Retina (tissue), 1 donor: ENCODE results near the gene APCDD1L.
A peak's percentile ranks its signal among the peaks of the same experiment; 100 is the strongest.

Experiments
- DNase-seq: peaks from one replicate; pipeline ENCODE4 v3.0.0-alpha.2; 2016

The APCDD1L gene

DNA sequence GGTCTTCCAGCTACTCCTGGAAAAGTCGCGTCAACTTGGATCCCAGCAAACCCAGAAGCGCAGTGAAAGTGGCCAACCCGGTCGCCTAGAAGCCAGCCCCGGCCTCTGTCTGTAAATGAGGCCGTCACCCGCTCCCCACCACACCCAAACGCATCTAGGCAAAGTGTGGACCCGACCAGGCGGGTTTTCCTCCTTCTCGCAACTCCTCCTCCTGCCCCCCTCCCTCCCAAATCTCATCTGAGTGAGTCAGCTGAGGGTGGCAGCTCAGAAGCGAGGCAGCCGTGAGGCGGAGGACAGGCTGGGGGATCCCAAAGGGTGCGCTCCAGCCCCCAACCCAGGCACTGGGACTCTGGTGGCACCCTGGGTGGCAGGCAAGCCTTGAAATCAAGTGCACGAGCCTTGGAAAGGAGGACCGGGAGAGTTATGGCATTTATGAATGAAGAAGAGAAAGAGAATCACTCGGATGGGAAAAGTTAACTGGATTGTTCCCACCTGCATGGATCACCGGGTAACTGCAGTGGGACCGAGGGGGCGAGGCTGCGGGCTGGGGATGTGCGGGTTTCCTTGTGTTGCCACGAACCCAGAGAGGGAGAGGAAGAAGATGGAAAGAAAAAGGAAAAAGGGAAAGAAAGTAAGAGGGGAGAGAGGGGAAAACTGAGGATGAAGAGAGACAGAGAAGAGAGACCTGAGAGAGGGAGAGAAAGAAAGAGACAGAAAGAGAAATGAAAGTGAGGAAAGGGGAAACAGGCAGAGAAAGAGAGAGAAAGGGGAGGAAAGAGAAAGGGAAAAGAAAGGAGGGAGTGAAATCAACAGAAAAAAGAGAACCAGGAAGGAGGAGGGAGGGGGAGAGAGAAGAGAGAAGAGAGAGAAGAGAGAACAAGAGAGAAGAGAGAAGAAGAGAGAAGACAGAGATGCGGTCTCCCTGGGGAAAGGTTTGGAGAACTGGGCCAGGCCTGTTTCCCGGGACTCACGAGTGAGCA is at the start of gene APCDD1L:
Gene APCDD1L (minus strand): TSS at position 167 of the 980 bp plus-strand sequence. CDS start 692 bp downstream, outside the sequence.
- peak; percentile 48 for DNase-seq

DNA sequence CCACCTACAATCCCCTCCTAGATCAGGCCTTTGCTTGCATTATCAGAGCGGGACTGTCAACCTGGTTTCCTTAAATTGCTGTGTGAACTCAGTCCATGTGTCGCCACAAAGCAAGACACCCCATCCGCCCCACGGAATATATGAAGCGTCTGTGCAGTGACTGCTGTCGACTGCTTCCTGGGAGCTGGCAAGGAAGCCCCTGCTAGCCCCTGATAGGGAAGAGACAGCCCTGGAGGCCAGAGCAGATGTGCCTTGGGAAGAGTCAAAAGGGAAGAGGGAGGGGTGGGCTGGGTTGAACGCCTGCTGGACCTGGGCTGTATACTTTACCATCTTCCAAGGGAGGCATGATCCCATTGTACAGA is 44.1 kb upstream of the APCDD1L start:
- no peak for DNase-seq

DNA sequence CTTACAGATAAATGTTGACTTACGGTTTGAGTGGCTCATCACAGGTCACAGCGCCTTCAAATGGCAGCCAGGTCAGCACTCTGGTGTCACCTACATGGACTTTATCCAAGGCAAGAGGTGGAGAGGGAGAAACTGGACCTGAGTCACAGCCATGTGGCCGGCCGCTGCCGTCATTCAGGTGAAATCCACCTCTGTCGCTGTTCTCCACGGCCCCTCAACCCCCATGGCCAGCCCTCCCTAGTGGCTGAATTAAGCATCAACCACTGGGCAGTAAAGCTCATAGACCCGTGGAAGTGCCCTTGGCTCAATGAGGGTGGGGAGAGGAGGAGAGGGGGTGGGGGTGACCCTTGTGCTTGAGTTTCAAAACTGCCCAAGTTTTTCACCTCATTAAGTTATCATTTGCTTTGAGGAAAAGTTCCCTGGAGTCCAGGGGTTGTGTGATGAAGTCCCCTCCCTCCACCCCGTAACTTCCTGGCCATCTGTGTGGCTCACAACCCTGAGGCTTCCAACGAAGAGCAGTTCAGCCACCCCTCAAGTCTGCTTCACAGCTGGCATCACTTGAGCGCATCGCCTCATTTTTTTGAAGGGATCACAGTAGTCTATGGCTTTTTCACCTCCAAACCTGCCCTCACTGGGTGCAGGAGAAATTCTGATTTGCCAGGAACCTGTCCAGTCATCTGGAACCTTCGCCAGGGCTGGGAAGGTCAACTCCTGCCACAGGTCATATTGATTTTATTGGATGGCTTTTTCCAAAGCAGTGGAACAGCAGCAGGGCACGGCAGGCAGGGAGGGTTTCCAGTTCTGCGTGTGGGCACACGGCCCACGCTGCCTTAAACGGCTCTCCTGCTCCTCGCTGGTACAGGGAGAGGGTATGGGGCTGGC is 43.5 kb upstream of the APCDD1L start:
- DNase-seq, result peak; percentile 27

DNA sequence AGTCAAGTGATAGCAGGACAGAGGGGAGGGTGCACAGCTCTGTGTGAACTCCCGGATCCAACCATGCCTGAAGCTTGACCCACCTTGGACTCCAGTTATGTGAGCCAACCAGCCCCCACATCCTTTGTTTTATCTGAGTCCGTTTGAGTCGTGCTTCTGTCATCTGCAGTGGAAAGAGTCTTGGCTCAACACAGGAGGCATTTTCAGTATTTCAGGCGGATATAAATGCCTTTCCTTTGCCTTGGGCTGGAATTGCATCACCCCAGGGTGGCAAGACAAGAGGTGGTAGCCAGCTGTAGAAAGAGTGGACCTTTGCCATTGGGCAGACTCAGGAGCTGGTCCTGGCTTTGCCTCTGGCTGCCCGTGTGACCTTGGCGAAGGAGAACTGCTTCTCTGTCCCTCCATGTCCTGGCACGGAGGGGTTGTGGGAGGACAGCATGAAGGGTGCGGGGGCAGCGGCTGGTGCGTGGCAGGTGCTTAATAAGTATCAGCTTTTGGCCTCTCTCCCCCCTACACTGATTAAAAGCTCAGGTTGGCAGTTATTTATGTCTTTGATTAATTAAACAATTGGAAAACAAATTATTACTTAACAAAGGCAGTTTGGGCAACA is 42.6 kb upstream of the APCDD1L start:
- DNase-seq, result no peak

DNA sequence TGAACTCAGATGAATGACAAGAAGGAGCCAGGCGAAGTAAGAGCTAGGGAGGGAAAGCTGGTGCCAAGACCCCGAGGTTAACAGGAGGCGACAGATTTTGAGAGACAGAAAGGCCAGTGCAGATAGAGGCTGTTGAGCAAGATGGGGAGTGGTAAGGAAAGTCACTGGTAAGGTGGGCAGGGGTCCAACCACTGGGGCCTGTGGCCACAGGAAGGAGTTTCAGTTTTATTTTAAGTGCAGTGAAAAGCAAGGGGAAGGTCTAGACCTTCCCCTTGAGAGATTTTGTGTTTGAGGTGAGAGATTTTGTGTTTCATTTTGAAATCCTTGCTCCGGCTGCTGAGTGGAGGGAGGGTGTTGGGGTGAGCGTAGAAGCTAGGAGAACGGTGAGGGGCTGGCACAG is 41.8 kb upstream of the APCDD1L start:
- DNase-seq, result no peak

DNA sequence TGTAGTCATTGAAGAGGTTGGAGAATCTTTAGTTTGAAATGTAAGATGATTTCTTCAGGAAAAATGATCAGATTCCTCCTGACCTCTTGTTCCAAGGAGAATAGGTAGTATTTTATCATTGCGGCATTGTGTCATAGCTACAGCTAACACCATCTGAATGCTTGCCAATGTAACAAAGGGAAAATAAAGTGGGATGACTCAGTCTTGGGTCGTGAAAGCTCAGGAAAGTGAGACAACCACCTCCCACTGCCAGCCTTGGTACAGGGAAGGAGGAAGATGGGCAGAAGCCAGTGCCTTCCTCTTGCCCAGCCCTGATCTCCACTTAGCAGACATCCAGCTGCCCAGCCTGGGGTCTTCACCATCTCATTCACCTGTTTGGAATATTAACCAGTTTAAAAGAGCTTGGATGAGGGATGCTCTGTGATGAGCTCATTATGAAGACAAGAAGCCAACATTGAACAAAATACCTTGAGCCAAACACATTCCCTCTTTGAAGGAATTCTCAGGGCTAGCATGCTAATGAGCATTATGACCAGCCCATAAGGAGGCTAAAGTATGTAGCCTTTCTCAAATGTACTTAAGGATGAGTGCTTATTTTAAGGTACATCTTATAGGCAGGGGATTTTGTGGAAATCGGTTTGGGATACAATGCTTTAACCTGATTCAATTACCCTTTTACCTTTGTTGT is 40.0 kb upstream of the APCDD1L start:
- DNase-seq, result no peak

DNA sequence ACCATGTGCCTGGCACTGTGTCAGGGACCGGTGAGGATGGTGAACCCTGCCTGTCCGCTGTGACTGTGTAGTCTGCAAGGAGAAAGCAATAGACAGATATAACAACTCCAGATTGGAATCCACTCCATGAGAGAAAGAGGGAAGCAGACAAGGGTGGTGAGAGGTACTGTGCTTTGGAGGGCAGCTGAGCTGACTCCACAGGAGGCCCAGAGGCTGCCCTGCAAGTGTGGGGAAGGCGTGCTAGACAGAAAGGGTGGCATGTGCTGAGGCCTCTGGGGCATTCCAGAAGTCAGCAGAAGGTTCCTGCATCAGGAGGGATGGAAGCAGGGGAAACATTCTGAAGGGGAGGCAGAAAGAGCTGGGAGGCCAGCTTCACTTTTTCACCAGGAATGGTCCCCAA is 39.3 kb upstream of the APCDD1L start:
- DNase-seq, result no peak

DNA sequence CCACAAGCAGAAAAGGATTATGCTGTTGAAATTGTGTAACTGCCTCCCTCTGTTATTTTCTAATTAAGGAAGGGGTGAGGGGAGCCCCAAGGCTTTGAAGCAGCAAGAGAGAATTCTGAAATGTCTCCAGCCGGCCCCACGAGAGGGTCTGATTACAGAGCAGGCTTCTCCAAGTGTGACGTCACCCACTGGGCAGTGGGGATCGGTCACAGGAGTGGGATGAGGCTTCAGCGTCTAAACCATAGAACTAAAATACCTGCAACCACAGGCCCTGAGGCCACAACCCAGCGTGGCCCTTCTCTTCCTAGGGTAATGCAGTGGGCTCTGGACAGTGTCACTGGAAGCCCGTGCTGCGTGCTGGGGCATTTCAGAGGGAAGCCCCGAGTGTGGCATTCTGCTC is 38.6 kb upstream of the APCDD1L start:
- DNase-seq, result peak; percentile 61

DNA sequence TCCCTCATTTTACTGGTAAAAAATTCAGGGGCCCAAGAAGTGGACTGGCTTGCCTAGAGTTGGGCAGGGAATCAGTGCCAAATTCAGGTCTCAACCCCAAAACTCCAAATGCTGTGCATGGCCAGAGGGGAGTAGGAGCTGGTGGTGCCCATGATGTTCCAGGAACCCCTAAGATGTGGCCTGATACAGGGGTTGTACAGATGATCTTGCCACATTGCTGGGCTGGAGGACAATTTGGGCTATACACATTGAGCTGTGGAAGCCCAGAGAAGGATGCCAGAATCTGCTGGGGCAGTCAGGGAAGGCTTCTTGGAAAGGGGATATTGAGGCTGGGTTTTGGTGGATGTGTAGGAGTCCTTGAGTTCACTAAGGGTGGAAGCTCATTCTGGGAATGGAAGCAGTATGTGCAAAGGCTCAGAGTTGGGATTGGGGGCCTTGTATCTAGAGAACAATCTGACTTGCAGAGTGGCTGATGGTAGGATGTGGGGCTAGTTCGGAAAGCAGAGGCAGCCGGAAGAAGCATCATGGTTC is 38.0 kb upstream of the APCDD1L start:
- no peak for DNase-seq

DNA sequence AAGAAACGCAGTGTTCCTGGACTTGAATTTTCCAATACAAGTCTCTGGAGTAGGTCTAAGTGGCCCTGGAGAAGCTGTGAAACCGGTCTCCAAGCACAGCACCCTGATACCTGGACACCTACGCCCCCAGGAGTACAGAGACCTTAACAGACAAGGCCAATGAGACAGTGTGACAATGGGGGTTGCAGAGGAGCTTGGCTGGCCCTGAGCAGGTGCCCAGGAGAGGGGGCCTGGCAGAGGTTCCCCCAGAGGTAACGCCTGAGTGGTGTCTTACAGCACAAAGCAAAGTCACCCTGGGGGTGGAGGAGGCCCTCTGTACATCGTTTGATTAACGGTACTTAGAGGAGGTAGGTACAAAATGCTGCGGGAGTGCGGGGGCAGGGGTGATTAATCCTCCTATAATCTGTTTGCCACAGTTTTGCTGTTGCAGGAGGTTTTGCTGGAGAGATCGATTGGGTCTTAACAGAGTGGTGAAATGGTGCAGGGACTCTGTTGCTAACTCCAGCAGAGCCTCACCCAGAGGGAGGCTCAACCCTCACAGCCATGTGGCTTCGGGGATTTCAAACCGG is 37.3 kb upstream of the APCDD1L start:
- DNase-seq, result peak; percentile 34

DNA sequence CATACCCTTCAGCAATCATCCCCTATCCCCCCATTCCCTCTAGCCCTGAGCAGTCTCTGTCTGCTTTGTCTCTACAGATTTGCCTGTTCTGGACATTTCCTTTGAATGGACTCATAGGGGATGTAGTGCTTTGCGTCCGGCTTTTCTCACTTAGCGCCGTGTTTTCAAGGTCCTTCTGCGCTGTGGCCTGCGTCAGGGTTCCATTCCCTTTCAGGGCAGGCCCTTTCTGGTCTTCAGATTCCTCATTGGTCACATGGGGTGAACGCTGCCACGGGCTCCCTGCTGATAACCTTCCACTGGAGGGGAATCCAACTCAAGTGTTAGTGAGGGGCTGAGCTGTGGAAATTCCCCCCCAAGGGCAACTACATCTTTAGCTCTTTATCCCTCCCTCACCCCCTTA is 36.4 kb upstream of the APCDD1L start:
- DNase-seq, result no peak

DNA sequence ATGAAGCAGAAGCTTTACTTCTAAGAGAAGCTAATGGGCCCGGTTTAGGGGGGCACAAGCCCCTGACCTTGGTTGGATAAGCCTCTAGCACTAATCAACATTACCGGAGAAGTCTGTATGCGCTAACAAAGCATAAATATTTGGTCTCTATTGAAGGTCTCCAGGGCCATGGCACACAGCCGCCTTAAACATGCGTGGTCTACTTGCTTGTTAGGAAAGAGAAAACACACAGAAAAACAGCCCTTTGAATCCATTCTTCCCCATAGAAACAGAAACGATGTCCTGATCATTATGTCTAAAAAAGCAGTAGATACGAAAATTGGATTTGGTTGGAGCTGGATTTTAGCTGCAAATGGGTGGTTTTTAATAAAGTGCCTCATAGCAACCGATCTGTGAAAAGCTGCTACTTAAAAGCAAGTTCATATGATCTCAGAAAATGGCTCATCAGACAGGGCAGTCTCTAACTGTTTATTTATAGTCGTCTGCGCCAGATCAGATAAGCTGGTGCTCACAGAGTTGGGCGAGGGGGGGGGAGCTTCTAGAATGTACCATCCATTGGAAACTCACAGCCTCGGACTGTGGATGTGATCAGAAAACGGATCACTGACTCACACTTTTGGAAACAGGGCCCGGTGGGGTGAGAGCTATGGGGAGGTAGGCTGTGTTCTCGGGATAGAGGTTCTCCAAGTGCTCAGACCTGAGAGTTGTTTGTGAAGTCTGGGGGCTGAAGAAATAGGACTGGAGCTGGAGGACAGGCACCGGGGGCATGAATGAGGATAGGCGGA is 35.3 kb upstream of the APCDD1L start:
- DNase-seq, result peak; percentile 71

DNA sequence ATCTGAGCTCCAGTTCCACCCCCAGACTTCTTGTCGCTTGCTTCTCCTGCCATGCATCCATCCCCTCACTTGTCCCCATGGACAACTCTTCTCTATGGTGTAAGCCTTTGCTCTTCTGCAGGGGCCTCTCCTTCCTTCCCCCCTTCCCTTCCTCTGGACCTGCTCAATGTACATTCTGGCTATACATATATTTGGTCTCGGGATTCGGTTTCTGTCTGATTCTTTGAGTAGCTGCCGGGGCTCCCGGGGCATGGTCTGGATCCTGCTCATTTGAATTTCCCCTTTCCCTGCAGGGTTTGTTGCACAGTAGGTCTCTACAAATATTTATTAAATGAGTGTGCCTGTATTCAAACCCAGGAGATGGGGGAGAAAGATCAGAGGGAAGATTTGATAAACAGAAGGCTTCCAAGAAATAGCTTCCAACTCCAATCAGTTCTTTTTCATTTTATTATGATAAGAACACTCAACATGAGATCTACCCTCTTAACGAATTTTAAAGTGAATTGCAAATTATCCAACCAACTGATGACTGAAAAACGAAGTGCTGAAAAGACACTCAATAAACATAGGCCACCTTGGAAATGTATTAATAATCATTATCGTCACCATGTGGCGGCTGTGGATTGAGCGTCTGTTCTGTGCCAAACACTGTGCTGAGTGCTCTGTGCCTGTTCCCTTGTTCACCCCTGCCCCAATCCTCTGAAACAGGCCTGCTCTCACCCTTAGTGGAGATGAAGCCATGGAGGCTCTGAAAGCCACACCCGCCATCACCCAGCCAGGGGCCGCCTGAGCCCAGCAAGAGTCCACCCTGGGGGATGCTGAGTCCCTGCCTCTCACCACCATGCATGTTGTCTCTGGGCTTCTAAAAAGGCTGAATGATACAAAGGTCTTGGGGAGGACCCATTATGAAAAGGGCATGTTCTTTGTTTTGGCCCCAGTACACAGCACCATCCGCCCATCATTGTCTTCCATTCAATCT is 34.3 kb upstream of the APCDD1L start:
- no peak for DNase-seq

DNA sequence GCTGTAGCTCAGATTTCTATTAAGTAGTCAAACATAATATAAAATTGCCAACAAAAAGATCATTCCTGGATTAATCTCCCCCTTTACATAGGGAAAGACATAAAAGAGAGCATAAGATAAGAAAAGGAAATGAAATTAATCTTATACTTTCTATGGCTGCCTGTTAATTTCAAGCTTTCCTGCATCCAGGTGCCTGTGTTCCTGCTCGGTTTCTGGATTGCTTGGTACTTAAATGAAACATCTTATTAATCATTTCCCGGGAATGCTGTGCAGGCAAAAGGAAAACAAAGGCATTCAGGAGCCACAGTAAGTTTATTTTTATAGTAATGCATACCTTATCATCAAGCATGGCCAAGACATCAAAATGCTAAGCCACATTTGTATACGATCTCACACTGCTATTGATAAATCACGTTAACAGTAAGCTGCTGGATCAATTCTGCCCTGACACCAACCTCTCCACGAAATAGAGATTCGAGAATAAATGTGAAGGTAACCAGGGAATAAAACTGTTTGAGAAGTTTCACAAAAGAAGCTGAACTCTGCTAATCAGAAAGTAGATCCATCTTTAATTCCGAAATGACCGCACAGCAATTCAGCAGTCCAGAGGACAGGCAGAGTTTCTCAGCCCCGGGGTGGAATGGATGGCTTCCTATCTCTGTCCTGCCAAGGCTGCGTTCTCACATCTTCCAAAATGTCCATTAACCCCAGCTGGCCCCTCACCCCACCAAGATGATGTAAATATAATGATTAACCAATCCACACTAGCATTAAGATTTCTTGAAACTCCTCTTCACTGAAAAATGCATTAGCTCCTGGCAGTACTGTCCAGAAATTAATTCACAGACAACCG is 32.6 kb upstream of the APCDD1L start:
- peak; percentile 14 for DNase-seq

DNA sequence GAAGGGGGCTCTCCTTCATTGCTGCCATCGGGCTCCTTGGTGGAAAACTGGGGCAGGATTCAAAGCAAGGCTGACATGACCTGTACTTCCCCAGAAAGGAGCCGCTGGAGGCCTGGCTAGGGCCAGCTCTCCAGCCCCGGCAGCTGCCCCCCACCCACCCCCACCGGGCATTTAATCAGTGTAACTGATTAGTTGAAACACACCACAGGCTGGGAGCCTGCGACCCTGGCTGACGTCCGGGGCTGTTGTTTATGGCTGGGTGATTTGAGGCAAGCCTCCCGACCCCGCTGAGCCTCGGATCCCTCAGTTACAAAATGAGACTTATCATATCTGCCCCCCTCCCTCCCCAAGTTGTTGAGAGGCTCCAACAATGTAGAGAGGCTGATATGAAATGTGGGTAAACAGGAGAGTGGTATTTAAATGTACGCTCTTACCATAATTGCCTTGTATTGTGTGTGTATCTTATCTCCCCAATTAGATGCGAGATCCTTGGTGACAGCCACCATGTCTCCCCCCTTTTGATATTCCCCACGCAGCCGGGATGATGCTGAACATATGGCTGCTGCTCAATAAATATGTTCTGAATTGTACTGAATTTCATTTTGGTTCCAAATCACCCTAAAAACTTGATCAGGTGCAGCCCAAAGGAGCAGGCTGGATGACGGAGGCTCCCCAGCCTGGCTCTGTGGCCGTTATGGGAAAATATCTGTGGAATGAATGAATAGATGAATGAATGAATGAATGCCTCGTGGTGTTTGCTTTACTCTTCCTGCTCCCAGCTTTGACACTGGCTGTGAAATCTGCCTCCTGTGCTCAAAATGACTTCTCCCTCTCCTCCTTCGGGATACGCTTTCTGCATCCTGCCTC is 31.8 kb upstream of the APCDD1L start:
- peak; percentile 58 for DNase-seq

DNA sequence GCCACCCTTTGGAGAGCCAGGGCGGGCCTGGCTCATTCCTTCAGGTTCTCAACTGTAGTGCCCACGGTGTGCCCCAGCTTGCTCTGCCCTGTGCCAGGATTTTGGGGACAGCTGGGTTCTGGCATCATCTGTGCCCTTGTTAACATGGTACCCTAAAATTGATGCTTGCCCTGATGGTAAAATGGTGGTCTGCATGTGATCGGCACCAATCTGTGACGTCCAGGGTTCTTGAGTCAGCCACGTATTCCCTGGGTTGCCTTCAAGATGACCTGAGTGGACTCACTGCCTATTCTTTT is 31.2 kb upstream of the APCDD1L start:
- peak; percentile 36 for DNase-seq

DNA sequence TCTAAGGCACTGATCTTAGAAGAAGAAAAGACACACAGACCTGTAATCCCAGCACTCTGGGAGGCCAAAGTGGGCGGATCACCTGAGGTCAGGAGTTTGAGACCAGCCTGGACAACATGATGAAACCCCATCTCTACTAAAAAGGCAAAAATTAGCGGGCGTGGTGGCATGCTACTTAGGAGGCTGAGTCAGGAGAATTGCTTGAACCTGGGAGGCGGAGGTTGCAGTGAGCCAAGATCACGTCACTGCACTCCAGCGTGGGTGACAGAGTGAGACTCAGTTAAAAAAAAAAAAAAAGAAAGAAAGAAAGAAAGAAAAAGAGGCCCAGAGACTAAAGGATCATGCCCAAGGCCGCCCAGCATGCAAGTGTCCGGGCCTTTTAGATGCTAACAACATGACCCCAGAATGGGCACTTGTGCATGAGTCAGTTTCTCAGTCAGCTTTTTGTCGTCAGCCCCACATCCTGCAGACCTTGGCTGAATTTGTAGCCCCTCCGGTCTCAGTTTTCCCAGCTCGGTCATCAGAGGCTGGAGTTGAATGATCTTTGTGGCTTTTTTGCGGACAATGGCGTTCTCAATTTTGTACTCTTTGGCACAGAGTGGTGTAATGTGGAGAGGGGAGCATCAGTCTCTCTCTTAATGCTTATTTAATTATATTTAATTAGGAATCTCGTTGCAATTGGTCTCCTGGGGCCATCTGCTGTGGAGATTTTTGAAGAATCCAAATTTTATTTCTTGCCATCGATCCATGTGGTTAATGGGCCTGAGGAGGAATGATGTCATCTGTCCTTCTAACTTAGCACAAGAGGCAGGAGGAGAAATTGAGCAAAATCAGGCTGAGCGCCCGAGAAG is 30.6 kb upstream of the APCDD1L start:
- no peak for DNase-seq
